ENCODE data around the gene PCBP3. TPM values are rescaled to one million over a fixed set of nuclear protein-coding genes. Genes with fewer than 3 reads are reported as not detected.

The PCBP3 gene
- total and polyA plus RNA-seq, 2 experiments from 2014 or later = 3.4 to 4.3 TPM

- no peak overlapping the region for H3K4me3 ChIP-seq
- TF ChIP-seq CTCF (IDR thresholded peaks at IDR 0.05; ENCODE audit: low read depth, low read length) = no peak
- DNase-seq (ENCODE audit: low read depth in 1 of 2, low spot score in 1 of 2) = no peak
- H3K4me1 ChIP-seq (ENCODE audit: low read depth) = no peaks in the 10 kb centered on the region
- H3K27ac ChIP-seq = no peak overlapping the region
- H3K36me3 ChIP-seq = no peaks in the 10 kb centered on the region
- no peaks in the 10 kb centered on the region for H3K9me3 ChIP-seq (ENCODE audit: low read depth)
- H3K27me3 ChIP-seq = no peaks in the 10 kb centered on the region
Observed at GRCh38 chr21:45794027-45794426, 150.5 kb downstream of the PCBP3 start.

- no peaks in the 10 kb centered on the region for H3K4me1 ChIP-seq (ENCODE audit: low read depth)
- no peaks in the 10 kb centered on the region for H3K36me3 ChIP-seq
- no peaks in the 10 kb centered on the region for H3K9me3 ChIP-seq (ENCODE audit: low read depth)
- DNase-seq (ENCODE audit: low read depth in 1 of 2, low spot score in 1 of 2) = no peak
- H3K27me3 ChIP-seq = no peaks in the 10 kb centered on the region
- TF ChIP-seq CTCF (IDR thresholded peaks at IDR 0.05; ENCODE audit: low read depth, low read length) = no peak
- H3K4me3 ChIP-seq = no peak overlapping the region
- no peak overlapping the region for H3K27ac ChIP-seq
Observed at GRCh38 chr21:45796003-45796402, 152.5 kb downstream of the PCBP3 start.

GRCh38 chr21:45797338-45797737 is 153.8 kb downstream of the PCBP3 start:
- no peaks in the 10 kb centered on the region for H3K9me3 ChIP-seq (ENCODE audit: low read depth)
- TF ChIP-seq CTCF (IDR thresholded peaks at IDR 0.05; ENCODE audit: low read depth, low read length) = no peak
- H3K27me3 ChIP-seq = no peaks in the 10 kb centered on the region
- no peak overlapping the region for H3K4me3 ChIP-seq
- no peak overlapping the region for H3K27ac ChIP-seq
- H3K36me3 ChIP-seq = no peaks in the 10 kb centered on the region
- DNase-seq (ENCODE audit: low read depth in 1 of 2, low spot score in 1 of 2) = no peak
- no peaks in the 10 kb centered on the region for H3K4me1 ChIP-seq (ENCODE audit: low read depth)

GRCh38 chr21:45799765-45800338 is 156.3 kb downstream of the PCBP3 start:
- Histone ChIP-seq H3K9me3 (ENCODE audit: low read depth) (no peaks in the 10 kb centered on the region), H3K4me3 (no peak overlapping the region), H3K27me3 (no peaks in the 10 kb centered on the region), H3K27ac (no peak overlapping the region), H3K4me1 (ENCODE audit: low read depth) (no peaks in the 10 kb centered on the region), H3K36me3 (no peaks in the 10 kb centered on the region)
- no peak for DNase-seq (ENCODE audit: low read depth in 1 of 2, low spot score in 1 of 2)
- TF ChIP-seq CTCF (IDR thresholded peaks at IDR 0.05; ENCODE audit: low read depth, low read length) = no peak

GRCh38 chr21:45800339-45801080 is 157.0 kb downstream of the PCBP3 start:
- Histone ChIP-seq H3K27ac (no peak overlapping the region), H3K36me3 (no peaks in the 10 kb centered on the region), H3K9me3 (ENCODE audit: low read depth) (no peaks in the 10 kb centered on the region), H3K4me1 (ENCODE audit: low read depth) (no peaks in the 10 kb centered on the region), H3K27me3 (no peaks in the 10 kb centered on the region), H3K4me3 (no peak overlapping the region)
- TF ChIP-seq CTCF (IDR thresholded peaks at IDR 0.05; ENCODE audit: low read depth, low read length) = no peak
- DNase-seq (ENCODE audit: low read depth in 1 of 2, low spot score in 1 of 2) = no peak
